GF-D8 (cell line): ENCODE data around the gene TTC31.
"Not testable (repeated sequence)": the region's sequence is repeated elsewhere in the genome, so short reads cannot be mapped to it uniquely, and the experiment has no call there.

Source experiments
- DNase-seq: peaks from one replicate; lab custom pipeline; 2025; lab: John Stamatoyannopoulos, UW

Gene TTC31

DNA sequence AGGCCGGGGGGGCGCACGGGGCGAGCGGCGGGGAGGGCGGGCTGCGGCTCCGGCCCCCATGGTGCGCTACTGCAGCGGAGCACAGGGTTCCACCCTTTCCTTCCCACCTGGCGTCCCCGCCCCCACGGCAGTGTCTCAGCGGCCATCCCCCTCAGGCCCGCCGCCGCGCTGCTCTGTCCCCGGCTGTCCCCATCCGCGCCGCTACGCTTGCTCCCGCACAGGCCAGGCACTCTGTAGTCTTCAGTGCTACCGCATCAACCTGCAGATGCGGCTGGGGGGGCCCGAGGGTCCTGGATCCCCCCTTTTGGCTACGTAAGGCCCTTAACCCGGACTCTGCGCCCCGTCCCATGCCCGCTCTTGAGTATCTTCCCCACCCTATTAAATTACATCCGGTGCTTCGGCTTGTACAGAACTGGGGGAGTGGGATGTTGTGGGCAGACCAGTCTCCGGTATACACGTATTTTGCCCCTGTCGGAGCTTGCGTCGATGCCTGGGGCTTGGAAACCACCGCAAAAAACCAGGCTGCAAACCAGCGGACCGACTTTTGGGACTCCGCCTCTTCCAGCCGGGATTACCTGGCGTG, 25.2 kb upstream of the TTC31 start:
- peak; percentile 8 for DNase-seq

DNA sequence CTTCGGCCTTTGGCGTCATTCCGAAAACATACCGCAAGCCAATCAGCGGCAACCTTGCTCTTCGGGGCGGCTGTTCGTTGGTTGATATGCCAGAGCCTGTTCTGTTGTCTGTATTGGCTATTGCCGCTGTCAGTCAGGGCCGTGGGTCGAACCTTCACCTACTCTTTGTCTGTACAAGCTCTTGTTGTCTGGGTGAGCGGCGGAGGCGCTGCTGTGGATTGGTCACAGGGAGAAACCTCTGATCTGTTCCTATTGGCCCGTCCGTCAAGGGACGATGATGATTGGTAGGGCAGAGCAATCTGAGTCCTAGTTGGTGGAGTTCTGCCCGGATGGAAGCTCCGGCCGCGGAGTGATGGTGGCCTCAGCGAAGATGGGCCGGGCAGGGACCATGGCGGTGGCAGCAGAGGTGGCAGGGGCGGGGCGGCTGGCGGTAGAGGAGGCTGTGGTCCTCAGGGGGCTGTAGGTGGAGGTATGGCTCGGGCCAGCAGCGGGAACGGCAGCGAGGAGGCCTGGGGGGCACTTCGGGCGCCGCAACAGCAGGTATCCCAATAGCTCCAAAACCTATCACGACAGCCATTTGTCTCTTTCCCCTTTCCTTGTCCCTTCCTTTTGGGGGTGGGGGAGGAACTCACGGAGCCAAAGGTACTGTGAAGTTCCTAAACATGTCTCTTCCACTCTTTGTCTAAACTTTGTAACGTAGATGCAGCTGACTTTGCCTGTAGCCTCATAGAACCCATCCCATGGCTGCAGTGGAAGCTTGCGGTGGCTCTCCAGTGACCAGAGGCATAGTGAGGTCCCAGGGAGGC, 24.5 kb upstream of the TTC31 start, which contains the start of gene WBP1:
TSS of gene WBP1 (plus strand) at position 307 of the 806 bp plus-strand sequence. CDS start at position 472, 165 bp downstream.
- DNase-seq, result peak; percentile 98

DNA sequence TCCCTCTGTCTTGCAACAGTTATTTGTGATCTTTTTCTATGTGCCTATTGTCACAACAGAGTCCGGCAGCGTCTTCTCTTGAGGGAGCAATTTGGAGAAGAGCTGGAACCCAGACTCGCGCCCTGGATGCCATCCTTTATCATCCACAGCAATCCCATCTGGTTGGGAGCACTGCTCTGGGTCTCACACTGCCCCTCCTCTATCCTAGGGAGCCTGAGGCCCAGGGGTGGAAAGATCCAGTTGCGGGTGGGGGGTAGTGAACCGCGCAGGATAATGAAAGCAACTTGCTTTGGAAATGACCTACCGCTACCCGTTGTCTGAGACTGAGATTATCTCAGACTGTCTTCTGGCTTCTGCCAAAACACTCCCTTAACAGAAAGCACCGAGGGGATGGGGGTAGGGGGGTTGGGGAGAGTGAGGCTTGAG, 23.9 kb upstream of the TTC31 start:
- DNase-seq, result no peak

DNA sequence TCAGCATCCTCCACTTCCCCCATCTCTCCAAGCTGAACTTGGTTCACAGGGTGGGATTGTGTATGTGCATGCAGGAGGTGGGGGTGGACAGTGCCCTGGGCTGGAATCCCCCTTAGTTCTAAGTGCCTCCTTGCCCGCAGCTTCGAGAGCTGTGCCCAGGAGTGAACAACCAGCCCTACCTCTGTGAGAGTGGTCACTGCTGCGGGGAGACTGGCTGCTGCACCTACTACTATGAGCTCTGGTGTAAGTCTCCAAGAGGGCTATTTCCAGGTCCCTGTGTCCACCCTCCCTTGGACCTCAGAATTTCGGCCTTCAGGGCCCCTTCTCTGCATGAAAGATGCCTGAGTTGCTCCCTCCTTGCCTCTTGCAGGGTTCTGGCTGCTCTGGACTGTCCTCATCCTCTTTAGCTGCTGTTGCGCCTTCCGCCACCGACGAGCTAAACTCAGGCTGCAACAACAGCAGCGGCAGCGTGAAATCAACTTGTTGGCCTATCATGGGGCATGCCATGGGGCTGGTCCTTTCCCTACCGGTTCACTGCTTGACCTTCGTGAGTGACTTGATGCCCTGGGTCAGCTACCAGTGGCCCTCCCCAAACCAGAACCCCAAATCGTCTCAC, 23.3 kb upstream of the TTC31 start:
- DNase-seq, result not testable (repeated sequence)

DNA sequence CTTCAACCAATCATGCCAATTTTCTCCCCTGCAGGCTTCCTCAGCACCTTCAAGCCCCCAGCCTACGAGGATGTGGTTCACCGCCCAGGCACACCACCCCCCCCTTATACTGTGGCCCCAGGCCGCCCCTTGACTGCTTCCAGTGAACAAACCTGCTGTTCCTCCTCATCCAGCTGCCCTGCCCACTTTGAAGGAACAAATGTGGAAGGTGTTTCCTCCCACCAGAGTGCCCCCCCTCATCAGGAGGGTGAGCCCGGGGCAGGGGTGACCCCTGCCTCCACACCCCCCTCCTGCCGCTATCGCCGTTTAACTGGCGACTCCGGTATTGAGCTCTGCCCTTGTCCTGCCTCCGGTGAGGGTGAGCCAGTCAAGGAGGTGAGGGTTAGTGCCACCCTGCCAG, 22.7 kb upstream of the TTC31 start:
- DNase-seq, result not testable (repeated sequence)

DNA sequence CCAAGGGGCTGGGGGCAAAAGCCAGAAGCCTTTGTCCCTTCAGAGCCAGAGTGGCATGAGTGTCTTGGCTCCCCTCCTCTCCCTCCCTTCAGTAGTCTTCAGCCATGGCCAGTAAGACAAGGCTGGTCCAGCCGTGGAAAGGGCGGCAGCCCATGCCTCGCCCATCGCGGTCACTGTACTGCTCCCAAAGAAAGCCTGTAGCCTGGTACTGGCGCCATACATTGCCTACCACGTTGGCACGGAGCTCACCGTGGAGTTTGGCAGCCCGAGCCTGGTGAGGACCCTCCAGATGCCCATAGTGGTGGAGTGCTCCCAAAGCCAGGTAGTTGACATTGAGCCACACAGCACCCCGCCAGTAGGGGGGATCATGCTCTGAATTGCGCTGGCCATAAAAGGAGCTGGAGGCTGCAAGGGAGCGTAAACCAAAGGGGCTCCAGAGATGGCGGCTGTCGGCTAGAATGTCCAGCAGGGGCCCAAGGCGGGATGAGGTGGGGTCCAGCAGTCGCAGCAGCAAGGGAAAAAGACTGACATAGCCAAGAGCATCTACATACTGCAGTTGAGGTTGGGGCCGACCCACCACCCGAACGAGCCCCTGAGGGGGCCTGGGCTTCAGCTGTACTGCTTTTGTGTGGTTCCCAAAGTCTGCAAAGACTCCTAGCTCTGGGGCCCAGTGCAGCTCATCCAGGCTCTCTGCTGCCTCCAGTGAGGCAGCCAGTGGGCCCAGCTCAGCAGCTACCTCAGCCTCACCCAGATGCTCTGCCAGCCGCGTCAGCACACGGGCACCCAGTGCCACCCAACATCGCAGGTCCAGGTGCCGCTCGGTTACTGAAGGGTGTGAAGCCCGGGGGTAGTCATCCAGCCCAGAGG, 21.5 kb upstream of the TTC31 start:
- DNase-seq, result no peak

DNA sequence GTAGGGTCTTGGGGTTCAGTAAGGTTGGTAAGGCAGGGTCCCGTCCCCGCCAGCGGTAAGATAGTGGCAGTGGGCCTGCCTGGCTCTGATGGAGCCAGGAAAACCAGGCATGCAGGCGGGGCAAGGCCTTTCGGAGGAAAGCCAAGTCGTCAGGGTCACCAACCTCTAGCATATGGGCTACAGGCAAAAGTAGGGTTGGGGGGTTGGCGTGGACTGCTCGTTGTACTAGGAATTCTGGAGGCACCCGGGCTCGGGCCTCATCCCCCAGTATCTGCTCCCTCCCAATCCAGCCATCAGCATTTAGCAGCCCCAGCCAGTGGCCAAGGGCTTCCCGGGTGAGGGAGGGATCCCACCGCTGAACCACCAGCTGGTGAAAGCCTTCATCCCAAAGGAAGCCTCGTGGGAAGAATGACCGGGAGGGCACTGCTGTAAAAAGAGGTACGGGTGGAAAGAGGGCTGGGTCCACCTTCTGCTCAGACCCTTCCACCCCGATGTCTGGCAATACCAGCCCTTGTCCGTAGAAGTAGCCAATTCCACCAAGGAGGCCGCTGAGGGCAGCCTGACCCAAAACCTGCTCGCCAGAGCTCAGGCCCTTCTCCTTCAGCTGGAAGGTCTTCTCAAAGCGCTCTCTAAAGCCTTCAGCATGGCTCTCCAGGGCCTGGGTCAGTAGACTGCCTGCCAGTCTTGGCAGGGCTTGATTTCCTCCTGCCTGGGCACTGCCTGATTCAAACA, 20.7 kb upstream of the TTC31 start:
- DNase-seq, result no peak

DNA sequence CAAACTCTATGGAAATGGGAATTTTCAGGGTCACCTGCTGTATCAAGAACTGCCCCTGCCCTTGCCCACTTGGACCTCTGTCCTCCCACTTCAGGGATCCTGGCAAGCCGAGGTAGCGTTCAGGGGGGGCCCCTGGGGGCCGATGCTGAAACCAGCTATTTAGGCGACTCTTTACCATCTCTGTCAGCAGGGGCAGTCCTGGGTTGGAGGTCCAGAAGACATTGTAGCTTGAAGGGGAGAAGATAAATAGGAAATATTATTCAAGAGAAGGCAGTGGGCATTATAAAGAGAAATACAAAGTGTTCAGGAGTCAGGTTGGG, 20.1 kb upstream of the TTC31 start:
- no peak for DNase-seq

DNA sequence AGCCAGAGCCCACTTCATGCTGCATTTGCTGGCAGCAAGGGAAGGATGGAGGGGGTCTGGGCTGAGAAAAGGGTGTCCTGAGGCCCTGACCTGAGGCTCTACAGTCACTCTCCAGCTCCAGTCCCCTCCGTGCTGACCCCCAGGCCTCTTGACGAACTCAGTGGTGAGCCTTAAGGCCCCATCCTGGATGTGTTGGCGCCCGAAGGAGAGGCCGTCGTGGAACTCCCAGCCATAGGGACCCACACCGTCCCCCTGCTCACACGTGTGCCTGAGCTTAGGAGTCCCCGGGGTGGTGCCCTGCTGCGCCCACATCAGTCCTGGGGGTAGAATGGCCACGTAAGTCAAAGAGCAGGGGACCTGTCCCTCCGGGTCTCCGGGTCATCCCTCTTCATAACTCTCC, 18.5 kb upstream of the TTC31 start:
- no peak for DNase-seq

DNA sequence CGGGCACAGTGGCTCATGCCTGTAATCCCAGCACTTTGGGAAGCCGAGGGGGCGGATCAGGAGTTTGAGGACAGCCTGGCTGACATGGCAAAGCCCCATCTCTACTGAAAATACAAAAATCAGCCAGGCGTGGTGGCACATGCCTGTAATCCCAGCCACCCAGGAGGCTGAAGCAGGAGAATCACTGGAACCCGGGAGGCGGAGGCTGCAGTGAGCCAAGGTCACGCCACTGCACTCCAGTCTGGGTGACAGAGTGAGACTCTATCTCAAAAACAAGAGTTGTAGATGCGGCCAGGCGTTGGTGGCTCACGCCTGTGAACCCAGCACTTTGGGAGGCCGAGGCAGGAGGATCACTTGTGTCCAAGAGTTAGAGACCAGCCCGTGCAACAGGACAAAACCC, 12.1 kb upstream of the TTC31 start:
- not testable (repeated sequence) for DNase-seq

DNA sequence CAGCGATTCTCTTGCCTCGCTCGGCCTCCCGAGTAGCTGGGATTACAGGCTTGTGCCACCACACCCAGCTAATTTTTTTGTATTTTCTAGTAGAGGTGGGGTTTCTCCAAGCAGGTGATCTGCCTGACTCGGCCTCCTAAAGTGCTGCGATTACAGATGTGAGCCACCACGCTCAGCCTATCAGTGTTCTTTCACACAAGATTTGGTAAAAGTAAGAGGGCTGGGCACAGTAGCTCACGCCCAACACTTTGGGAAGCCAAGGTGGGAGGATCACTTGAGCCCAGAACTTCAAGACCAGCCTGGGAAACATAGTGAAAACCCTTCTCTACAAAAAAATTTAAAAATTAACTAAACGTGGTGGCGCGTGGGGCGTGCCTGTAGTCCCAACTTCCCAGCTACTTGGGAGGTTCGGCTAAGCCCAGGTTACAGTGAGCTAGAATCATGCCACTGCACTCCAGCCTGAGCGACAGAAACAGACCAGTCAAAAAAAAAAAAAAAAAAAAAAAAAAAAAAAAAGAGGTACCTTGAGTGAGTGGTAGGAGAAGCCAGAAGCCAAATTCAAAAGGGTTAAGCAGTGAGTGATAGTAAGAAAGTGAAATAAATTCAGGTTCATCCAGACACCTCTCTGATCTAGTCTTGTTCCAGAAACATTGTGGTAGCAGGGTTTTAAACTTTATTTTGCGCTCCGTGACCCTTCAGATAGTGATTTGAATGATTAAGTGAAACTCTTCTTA, 11.4 kb upstream of the TTC31 start:
- DNase-seq, result no peak

DNA sequence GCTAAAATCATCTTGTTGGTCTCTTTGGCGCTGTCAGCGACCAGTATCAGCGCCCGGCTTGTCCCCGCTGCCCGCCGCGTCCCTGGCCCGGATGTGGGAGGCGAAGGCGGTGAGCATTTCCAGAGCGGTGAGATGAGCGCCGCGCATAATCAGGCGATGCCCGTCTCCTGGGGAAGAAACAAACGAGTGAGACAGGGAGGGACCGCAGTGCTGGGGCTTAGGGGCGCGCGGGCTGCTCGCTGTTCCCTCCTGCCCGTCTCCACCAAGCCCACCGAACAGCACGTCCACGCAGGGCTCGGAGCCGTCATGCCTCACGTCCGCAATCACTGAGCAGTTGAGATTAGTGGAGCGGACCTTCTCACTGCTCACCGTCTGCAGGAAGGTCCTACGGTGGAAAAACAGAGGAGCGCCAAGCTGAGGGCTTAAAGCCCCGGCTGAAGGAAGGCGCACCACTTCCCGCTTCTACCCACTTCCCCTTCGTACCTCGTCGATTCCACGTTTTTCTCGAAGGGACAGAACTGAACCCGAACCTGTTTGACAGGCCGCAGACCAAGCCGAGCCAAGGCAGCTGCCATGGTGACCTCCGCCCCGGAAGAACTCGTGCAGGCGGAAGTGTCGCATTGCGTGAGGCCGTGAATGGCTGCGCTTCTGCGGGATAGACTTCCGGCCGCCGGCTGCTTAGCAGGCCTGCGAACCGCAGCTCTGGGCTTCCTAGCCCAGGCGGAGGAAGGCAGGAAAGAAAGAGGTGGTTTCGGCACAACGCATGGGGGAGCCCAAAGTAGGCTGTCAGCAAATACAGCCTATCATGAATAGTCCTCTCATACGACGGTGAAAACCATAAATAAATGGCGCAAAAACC, 10.6 kb upstream of the TTC31 start, which contains the start of gene MRPL53:
TSS of gene MRPL53 (minus strand) at position 595 of the 859 bp plus-strand sequence. CDS start at position 575, 20 bp downstream.
- peak; percentile 87 for DNase-seq

DNA sequence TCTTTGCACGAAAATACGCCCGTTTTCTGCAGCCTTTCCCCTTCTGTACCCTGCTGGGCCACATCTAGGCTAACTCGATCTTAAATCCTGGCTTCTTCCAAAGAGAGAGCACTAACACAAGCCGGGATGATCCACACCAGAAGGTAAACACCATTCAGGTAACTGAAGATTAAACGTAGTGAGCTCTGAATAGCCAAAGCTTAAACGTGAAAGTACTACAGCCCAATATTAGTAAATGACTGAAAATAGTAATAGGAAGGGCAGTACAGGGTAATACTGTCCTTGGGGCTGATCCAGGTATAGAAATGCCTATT, 10.0 kb upstream of the TTC31 start:
- no peak for DNase-seq

DNA sequence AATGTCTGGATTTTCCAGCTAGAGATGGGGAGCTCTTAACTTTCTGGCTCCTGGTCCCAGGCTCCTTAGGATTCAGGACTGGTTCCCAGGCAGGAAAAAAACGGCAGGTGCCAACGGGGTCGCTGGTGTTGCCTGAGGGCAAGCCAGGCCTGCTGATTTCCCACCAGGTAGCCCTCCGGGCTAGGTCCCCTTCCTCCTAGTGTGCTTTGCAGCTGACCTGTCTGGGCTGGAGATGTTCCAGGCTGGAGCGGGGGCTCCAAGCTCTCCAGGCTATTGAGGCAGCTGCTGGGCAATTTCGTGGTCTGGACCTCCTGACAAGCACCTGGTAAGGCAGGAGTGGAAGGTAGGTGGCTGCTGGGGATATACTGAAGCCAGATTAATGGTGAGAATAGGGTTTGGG, 8.4 kb upstream of the TTC31 start:
- no peak for DNase-seq

DNA sequence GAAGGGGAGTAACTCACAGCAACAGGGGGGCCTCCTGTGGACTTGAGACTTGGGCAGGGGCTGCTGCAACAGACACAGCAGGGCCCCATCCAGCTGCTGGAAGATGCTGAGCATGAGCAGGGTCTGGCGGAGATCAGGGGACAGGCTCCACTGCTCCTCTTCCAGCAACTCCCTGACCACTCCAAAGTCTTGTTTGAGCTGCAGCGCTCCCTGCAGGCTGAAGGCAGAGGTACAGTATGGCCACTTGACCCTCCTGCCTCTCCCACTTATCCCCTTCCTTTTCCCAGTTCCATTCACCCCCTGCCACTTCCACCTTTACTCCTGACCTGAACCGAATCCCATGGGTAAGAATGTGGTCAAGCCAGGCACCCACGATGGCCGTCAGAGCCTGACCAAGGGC, 8.0 kb upstream of the TTC31 start:
- no peak for DNase-seq

DNA sequence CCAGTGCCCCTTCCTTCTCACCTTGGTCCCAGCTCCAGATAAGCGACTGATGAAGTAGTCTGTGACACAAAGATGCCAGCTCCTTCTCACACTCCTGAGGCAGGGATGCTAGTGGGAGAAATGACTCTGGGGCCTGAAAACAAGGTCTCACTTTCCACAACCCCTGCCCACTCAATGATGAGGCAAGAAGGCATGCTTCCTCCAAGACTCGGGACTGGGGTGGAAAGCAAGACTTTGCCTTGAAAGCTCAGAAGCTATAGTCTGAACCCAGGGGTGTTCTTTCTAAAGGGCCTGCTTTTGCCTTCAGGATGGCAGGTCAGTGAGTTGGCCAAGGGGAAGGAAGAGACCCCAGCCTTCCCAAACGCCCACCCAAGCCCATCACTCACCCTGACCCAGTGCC, 1.4 kb upstream of the TTC31 start:
- DNase-seq, result no peak

DNA sequence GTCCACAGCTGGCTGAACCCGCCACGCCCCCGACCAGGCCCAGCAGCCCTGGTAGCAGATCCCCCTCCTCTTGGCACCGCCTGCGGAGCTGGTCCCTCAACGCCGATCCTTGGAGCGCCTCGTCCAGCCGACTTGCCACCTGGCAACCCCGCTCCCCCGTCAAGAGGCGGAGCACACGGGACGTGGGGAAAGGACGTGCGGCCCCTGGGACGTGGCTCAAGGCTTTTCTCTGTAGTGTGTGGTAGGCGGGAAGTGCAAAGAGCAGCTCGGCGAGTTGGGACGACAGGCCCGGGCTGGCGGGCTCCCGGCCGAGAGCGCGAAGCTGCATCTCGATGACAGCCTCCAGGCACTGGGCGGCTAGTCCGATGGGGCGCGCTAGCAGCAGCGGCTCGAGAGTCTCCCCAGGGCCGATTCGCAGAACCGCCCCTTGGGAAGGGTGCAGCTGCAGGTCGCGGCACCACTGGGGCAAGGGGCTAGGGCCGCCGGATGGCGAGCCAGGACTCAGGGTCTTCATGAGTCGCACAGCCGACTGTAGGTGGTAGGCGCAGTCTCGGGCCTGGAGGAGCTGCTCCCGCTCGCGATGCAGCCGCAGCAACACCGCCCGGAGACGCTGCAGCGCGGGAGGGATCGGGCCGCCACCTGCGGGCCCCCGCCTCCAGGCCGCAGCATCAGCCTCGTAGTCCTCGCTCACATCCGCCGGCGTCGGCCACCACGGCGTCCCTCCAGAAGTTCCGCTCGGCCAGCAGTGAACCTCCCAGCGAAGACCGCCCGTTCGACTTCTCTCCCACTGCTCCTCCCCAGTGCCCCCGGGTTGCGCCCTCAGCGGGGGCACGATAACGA, 700 bp upstream of the TTC31 start:
- peak; percentile 31 for DNase-seq

DNA sequence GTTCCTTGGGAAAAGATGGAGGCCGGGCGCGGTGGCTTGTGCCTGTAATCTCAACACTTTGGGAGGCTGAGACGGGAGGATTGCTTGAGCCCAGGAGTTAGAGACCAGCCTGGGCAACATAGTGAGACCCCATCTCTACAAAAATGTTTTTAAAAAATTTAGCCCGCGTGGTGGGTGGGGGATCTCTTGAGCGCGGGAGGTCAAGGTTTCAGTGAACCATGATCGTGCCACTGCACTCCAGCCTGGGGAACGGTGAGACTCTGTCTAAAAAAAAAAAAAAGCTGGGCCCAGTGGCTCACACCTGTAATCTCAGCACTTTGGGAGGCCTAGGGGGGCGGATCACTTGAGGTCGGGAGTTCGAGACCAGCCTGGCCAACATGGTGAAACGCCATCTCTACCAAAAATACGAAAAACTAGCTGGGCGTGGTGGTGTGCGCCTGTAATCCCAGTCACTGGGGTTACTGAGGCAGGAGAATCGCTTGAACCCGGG, 839 bp downstream of the TTC31 start:
- DNase-seq, result not testable (repeated sequence)

DNA sequence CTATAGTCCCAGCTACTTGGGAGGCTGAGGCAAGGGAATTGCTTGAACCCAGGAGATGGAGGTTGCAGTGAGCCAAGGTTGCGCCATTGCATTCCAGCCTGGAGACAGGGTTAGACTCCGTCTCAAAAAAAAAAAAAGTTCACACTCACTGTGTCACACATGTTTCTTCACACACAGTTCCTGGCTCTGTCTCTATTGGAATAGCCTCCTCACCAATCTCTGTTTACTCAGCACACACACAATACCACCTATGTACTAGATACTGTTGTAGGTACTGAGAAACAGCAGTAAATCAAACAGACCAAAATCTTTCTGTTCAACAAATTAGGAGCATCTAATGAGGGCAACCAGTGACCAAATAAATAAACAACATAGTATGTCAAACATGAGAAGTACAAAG, 3.3 kb downstream of the TTC31 start:
- DNase-seq, result no peak
